AG08395 (cell line): ENCODE data around the gene QKI.

Source experiments
- DNase-seq: peaks from one replicate; pipeline ENCODE4 v3.0.0; 2012; ENCODE audit warnings: mixed read lengths, low spot score

The QKI gene

GRCh38 chr6:163536770-163537169 lies 122.3 kb downstream of the QKI start:
- DNase-seq, result no peak

GRCh38 chr6:163538331-163538730 lies 123.8 kb downstream of the QKI start:
- no peak for DNase-seq

DNA sequence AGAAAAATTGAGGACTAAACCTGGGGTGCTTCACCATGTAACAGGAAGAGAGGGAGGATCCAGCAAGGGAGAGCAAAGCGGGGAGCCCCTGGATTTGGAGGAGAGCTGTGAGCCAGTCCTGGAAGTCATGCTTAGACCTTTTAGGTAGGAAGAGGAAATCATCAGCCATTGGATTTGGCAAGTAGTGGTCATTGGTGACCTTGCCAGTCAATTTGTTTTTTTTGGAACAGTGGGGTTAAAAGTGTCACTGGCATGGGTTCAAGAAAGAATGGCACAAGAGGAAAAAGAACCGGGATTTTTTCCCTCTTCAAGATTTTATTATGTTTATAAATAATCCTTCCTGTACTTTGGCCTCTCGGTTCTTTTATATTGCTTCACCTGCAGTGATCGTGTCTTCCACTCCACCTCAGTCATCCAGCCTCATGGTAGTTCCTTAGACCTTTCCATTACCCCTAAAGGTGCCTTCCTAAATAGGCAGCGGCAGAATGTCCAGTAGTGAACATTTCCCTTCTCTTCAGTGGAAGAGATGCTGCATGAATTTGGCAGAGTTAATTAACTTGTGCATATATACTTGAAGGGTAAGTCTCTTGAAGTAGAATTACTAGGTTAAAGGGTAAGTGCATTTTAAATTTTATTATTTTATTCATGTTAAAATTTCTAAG lies 124.7 kb downstream of the QKI start:
- no peak for DNase-seq

GRCh38 chr6:163543321-163543720 lies 128.8 kb downstream of the QKI start:
- no peak for DNase-seq

GRCh38 chr6:163545370-163545769 lies 130.9 kb downstream of the QKI start:
- DNase-seq, result no peak

GRCh38 chr6:163547287-163547686 lies 132.8 kb downstream of the QKI start:
- no peak for DNase-seq

DNA sequence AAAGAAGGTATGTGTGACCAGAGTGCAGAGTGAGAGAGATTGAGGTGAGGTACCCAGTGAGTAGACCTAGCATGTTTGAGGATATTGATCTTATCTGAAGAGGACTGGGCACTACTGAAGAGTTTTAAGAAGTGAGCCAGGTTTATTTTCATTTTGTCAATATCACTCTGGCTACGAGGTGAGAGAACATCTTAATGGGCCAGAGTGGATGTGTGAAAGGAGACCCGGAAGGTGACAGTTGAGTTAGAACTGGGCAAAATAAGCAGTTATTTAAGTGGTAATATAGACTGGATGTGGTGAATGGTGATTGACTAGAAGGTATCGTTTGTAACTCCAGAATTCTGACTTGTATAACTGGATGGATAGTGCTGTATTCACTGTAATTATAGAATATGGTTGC lies 134.1 kb downstream of the QKI start:
- no peak for DNase-seq

DNA sequence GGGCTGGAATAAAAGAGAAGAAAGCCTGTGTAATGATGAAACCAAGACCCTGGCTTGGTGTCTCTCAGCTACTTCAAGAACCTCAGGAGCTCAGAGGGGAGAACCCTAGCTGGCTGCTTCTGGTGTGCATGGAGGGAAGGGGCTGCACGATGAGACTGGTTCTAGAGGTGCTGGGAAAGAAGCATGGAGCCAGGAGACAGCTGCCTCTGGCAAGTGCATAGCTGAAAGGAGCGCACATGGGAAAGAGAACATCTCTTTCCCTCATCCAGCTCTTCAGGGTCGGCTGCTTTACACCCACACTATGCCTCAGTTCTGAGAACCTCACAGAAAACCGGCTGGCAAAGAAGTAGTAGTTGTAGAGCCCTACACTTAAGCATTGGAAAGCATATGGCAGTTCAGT lies 139.5 kb downstream of the QKI start:
- DNase-seq, result no peak

GRCh38 chr6:163554663-163555062 lies 140.1 kb downstream of the QKI start:
- peak; percentile 51 for DNase-seq

- no peak for DNase-seq
Observed at GRCh38 chr6:163559661-163560060, 145.1 kb downstream of the QKI start.

- DNase-seq, result no peak
Observed at GRCh38 chr6:163563318-163563717, 148.8 kb downstream of the QKI start.

- DNase-seq, result no peak
Observed at GRCh38 chr6:163564534-163564933, 150.0 kb downstream of the QKI start.

DNA sequence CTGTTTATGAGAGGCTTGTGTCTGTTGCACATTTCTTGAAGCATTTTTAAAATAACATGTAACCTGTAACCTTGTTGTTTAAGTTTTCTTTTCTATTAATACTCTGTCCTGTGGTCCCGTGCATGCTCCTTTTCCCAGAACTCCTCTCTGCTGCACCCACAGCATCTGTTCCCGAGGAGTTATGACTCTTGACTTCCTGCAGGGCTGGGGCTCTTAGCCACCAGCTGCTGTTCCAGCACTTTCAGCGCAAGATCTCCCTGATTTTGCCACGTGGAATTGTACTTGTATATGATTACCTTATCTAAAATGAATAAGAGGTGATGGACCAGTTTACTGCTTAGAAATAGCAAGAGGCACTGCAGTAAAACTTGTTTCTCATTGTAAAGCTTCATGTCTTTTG lies 150.6 kb downstream of the QKI start:
- no peak for DNase-seq

- no peak for DNase-seq
Observed at GRCh38 chr6:163566056-163566455, 151.5 kb downstream of the QKI start.

- DNase-seq, result no peak
Observed at GRCh38 chr6:163568275-163568674, 153.8 kb downstream of the QKI start.

- no peak for DNase-seq
Observed at GRCh38 chr6:163570579-163571231, 156.2 kb downstream of the QKI start.

- no peak for DNase-seq
Observed at GRCh38 chr6:163571730-163572129, 157.2 kb downstream of the QKI start.

DNA sequence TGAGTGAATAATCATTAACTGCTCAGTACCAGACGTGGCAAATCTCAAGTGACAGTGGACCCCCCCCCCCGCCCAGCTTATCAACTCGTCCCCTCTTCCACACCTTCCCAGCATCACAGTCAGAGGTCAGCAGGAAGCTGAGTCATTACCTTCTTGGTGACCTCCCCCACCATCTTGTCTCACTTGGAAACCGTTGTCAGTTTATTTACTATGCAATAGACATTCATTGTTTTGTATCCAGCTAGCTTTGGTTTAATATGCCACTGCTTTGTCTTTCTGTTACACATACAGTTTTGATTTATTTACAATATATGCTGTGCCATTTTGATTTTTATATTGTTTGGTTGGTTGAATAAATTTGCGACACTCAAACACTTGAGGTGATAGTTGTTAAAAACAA lies 158.1 kb downstream of the QKI start:
- no peak for DNase-seq

DNA sequence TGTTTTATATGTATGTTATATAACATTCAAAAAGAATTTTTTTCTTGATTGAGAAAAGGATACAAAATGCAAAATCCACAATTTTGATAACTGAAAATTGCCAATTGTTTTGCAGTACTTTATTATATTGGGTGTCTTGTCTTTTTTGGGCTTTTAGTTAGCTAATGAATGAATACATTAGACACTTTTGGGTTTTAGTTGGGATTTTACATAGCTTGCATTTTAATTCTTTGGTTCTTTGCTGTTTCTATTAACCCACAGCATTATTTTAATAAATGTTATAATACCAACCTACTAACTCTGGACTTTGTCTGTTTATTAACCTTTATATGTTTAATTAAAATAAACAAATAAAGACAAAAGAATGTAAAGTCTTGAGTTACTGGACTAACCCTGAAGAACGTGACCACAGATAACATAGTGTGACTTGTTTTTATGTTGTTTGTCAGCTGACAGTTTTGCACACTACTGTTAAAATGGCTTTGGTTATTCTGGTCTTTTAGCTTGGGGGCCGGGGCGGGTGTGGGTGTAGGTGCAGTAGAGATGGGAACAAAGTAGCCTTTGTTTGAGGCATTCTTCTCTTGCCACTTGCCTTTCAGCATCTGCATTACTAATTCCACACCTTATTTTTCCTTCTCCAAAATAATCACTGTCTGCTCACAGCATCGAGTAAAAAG lies 159.1 kb downstream of the QKI start:
- no peak for DNase-seq

GRCh38 chr6:163576114-163576513 lies 161.6 kb downstream of the QKI start:
- DNase-seq, result no peak

DNA sequence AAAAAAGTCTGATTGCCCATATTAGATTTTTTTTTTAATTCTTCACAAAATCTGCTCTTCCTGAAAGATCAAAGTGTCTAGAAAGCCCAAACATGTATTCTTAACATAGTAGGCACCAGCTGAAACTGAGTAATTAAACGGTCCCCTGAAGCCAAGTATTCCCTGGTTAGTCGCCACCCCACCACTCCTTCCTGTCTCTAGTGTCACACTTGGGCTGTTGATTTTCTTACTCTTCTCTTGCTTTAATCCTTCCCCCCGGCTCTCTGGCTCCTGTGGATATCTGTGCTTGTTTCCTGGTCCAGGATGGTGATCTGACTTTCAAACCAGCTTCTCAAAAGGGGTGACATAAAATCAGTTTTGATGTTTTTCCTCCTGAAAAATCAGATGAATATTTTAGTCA lies 162.9 kb downstream of the QKI start:
- DNase-seq, result no peak

DNA sequence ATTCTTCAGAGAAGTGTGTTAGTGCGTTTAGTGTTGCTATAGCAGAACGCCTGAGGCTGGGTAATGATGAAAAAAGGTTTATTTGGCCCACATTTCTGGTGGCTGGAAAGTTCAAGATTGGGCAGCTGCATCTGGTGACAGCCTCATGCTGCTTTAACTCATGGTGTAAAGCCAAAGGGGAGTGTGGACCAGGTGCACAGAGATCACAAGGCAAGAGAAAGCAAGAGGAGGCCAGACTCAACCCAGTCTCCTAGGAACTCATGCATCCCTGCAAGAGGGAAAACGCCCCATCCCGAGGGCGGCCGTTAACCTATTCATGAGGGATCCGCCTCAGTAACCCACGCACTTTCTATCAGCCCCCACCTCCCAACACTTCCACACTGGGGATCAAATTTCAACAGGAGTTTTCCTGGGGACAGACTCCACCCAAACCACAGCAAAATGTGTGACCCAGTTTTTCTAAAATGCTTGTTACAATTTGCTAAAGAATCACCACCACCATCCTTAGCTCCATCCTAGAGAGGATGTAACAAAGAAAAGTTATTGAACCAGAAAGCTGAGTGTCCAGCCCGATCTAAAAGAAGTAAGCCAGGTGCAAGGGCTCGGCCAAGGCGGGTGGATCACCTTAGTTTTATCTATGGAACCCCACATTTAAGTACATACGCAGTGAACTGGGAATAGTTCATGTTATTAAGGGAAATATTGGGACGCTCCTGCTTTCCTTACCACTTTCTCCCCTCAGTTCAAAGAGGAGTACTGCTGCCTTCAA lies 164.8 kb downstream of the QKI start:
- DNase-seq, result no peak

- no peak for DNase-seq
Observed at GRCh38 chr6:163579880-163580295, 165.4 kb downstream of the QKI start.
